SK-MEL-5 (cell line): ENCODE measurements around the gene UBE4B. TPM values are rescaled to one million over a fixed set of nuclear protein-coding genes. Genes with fewer than 3 reads are reported as not detected.

Experiments used
- DNase-seq: peaks from one replicate; pipeline ENCODE4 v3.0.0-alpha.2; 2016; ENCODE audit warnings: low read depth, low spot score
- in situ Hi-C: cut with HindIII; loops from 2 replicates; pipeline ENCODE4 v1.10.0; 2016; ENCODE audit warnings: low sequenced_read_pairs, high pct_unique_total_duplicates, low pct_unique_long_range_greater_than_20kb
- total RNA-seq: library from RNA; depleted of rRNA; stranded (reverse); fragments of >200 nt; shearing (Covaris generic); gene quantifications from 2 replicates; pipeline ENCODE4 v1.2.3, GENCODE V29; 2014

The UBE4B gene
- total RNA-seq, 1 experiment from 2014 or later: 28.9 TPM

GRCh38 chr1:10140981-10141380 is 108.2 kb downstream of the UBE4B start:
- in situ Hi-C loops: no loop called here

GRCh38 chr1:10143961-10144485 is 111.3 kb downstream of the UBE4B start:
- in situ Hi-C loops: no loop called here

More at GRCh38 chr1:10140981-10141380, 108.2 kb downstream of the UBE4B start:
- DNase-seq: no peak

DNA sequence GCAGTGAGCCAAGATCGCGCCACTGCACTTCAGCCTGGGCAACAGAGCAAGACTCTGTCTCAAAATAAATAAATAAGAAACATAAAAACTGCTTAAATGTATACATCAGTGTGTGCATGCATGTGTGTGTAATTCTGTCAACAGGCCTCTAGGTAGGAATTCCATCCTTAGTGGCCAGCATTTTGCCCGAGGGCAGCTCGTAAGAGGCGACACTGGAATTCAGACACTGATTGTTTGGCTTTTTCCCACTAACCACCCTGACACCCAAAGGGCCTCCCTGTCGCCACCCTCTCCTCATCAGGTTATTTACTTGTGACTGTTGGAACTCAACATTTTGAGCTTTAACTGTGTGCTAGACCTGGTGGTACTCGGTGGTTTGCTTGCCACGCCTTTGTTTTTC is 113.6 kb downstream of the UBE4B start:
- no peak for DNase-seq
- in situ Hi-C loops: no loop called here

More at GRCh38 chr1:10143961-10144485, 111.3 kb downstream of the UBE4B start:
- DNase-seq: no peak

DNA sequence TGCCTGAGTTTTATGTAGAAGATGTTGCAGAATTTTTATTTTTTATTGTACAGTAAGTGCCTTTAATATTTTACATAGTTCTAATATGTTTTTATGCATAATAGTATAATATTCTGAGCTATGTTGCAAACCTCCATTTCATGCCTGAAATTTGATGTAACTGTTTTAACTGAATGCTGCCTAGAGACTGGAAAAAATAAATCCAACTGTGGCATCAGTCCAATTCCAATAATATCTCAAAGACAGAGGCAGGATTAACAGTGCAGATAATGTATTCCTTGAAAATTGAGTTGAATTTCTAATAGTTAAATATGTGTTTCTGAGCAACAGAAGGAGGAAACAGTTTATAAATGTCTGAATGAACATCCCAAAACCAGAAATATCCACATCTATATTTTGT is 116.5 kb downstream of the UBE4B start:
- in situ Hi-C loops: no loop called here

DNA sequence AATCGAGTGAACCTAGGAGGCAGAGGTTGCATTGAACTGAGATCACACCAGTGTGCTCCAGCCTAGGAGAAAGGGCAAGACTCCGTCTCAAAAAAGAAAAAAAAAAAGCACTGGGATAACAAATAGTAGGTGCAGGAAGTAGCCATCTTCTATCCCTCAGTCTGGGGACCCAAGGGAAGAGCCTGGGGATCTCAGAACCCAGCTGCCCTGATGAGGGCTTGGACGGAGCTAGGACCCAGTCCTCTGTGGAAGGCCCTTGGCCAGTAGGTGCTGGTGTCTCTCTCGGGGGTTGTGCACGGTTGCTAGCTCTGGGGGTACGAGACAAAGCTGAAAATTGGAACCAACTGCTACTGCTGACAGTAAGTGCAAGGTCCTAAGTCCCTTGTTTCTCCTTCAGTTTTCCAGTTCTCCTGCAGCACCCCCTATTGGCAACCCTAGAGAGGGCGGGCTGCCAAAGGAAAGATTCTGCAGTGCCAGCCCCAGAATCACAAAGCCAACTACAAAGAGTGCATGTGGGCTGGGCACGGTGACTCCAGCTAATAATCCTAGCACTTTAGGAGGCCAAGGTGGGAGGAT is 120.0 kb downstream of the UBE4B start:
- in situ Hi-C loops: no loop called here
- DNase-seq: peak; percentile 71

More for the DNA sequence above, 116.5 kb downstream of the UBE4B start:
- no peak for DNase-seq

DNA sequence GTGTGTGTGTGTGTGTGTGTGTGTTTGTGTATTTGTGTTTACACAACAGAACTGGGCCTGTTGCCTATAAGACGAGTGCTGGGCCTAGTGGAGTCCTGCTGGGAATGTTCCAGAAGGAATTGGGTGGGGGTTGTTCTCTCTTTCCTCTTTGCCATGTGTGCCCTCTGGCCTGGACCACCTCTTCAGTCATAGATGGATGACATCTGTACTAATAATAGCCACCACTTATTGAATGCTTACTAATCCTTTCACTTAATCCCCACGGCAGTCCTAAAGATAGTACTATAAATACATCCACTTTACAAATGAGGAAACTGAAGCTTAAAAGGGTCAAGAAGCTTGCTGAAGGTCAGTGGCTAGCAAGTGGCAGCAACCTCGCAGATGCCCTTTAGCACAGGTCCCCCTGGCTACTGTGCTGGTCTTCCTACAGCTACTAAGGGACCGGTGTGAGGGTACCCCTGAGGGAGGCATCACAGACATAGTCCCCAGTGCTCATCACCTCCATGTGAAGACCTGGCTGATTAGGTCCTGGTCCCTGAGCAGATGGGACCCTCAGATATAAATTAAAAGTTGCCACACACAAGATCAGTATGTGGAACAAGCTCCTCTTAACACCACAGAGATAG is 122.4 kb downstream of the UBE4B start:
- in situ Hi-C loops: no loop called here
- no peak for DNase-seq

DNA sequence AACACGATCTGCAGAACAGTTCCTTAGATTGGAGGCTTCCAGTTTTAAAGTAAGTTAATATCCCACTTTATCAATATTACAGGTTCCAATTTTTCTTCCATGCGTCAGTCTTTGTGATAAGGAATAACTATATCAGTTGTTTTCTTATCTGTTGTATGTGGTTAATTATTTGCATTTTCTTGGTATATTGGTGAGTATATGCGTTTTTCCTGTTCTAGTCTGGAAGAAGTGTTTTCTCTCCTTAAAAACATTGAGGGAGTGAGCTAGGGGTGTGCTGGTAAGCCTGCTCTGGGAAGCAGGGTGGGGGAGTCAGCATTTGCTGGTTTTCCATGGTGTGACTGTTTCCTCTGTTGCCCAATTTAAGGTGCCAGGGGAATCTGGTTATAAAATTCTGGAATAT is 127.4 kb downstream of the UBE4B start:
- in situ Hi-C loops: no loop called here
- no peak for DNase-seq

DNA sequence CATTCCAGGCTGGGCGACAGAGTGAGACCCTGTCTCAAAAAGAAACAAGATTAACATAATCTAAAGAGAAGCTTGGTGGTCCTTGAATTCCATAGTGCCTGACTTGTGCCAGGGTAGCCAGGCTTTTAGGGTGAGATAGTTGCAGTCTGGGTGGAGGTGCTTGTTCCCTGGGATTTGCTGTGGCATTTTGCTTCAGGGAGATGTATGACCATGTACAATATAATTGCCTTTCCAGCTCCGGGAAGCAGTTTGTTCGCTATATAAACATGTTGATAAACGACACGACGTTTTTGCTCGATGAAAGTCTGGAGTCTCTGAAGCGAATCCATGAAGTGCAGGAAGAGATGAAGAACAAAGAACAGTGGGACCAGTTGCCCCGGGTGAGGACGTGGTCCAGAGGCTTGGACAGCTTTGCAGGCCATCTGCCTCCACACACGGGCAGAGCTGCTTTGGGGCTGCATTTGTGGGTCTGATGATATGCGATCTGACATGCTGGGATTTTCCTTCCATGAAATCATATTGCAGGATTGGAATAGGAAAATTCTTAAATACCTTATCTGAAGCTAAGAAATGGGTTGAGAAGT is 128.2 kb downstream of the UBE4B start:
- DNase-seq: no peak
- in situ Hi-C loops: no loop called here

DNA sequence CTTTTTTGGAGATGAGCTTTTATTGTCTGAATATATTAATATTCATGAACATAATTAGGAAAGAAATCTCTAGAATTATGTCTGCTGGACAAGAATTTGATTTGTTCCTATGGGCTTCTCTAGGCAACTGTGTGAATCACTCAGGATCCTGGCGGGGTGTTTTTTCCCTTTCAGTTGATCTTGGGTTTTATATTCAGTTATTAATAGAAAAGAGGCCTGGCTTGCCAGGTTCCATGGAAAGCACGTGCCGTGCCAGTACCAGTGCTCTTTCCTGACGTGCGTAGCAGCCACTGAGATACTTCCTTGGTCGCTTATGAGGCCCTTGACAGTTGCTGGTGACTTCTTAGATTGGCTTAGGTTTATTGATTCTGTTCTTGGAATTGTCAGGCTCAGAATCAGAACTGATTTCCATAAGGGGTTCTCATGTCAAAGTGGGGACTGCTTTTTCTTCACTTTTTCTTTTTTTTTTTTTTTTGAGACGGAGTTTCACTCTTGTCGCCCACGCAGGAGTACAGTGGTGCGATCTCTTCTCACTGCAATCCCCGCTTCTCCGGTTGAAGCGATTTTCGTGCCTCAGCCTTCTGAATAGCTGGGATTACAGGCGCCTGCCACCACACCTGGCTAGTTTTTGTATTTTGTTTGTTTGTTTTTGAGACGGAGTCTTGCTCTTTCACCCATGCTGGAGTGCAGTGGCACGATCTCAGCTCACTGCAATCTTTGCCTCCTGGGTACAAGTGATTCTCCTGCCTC is 129.0 kb downstream of the UBE4B start:
- in situ Hi-C loops: no loop called here
- DNase-seq: no peak

- in situ Hi-C loops: no loop called here
Measured at GRCh38 chr1:10168912-10169514, 136.3 kb downstream of the UBE4B start.

DNA sequence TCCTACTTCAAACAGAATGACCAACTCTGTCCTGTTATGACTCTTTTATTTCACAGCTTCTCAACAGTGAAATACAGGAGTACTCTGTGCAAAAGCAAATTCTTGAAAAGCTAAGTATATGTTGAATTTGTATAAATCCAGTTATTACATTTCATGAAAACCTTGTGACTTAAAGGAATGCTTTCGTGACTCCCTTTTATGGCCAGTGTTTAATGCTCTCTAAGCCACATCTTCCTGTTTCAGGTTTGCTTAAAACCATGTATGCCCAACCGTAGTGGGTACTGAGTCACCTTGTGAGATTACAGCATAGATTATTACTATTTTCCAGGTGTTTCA is 137.4 kb downstream of the UBE4B start:
- in situ Hi-C loops: no loop called here
- DNase-seq: no peak

More at GRCh38 chr1:10168912-10169514, 136.3 kb downstream of the UBE4B start:
- DNase-seq: no peak

DNA sequence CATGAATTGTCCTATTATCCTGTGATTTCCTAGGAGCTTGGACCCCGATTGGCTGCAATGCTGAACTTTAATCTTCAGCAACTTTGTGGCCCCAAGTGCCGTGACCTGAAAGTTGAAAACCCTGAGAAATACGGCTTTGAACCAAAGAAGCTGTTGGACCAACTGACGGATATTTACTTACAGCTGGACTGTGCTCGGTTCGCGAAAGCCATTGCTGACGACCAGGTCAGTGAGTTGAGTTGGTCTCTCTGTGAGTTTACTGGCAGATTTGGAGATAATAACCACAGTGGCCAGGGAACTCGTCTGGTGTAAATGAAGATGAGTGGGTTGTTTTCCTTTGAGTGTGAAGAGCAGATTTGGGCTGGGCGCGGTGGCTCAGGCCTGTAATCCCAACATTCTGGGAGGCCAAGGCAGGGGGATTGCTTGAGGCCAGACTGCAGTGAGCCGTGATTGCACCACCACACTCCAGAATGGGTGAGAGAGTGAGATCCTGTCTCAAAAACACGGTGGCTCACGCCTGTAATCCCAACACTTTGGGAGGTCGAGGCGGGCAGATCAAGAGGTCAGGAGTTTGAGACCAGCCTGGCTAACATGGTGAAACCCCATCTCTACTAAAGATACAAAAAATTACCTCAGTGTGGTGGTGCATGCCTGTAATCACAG is 138.5 kb downstream of the UBE4B start:
- no peak for DNase-seq
- in situ Hi-C loops: no loop called here

DNA sequence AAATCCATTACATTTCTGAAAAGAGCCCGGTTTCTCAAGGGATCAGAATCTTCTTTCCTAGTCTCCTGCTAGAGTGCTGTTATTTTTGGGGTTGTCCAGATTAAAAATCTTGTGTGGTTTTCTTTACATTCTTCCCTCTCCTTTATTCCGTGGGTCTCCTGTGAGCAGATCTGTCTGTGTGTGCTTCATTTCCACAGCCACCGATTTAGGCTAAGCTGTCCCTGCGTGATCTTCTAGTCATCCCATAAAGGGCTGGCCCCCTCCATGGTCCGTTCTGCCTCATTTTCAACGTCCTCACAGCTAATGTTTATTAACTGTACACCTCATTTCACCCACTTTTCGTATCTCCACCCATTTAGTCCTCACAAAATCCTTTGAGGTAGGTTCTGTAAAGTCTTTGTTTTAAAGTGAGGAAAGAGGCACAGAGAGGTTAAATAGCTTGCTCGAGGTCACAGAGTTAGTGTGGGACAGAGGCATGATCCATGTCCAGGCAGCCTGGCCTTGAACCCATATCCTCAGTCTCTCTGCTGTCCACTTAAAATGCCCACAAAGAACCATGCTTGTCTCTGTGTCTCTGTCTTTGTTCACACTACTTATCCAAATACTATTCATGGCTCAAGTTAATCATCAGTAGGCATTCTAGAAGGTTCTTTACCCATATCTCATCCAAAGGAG is 139.4 kb downstream of the UBE4B start:
- in situ Hi-C loops: no loop called here

GRCh38 chr1:10173582-10173981 is 140.8 kb downstream of the UBE4B start:
- DNase-seq: no peak
- in situ Hi-C loops: no loop called here

More for the DNA sequence above, 139.4 kb downstream of the UBE4B start:
- DNase-seq: no peak

- DNase-seq: no peak
- in situ Hi-C loops: no loop called here
Measured at GRCh38 chr1:10177876-10178275, 145.1 kb downstream of the UBE4B start.

DNA sequence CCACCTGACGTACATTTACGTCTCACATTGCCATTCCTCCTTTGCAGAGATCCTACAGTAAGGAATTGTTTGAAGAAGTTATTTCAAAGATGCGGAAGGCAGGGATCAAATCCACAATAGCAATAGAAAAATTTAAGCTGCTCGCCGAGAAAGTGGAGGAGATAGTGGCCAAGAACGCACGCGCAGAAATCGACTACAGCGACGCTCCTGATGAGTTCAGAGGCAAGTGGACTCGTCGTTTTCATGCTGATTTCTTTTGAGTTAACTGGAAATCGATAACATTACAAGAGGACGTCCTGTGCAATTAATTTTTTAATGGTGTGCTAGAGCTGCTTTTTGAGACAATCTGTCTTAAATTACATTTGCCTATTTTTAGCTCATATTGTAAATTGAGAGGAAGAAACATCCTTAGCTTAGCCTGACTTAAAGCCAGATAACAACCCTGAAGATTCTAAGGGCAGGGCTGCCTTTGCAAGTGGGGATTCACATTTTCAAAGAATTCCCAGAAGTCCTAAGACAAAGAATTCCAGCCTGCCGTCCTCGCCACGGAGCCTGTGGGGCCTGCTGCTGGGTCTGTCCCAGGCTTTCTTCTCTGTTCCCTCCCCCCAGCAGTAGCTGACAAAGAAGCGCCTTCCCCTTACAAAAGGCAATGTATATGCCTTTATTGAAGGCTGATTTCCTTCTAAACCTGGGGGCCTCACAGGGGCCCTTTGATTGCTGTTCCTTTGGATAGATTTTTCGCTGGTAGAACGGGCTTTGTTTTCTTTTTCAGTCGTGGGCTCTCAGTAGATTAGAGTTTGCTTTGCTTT is 146.0 kb downstream of the UBE4B start:
- in situ Hi-C loops: no loop called here
- no peak for DNase-seq
